SK-N-SH (cell line): Measurements from ENCODE around the gene ASB9.

Experiments
- NFIC ChIP-seq: IDR thresholded peaks from 2 replicates; pipeline ENCODE4 v1.4.0; 2012; ENCODE audit warnings: borderline replicate concordance
- POLR2AphosphoS5 ChIP-seq: IDR thresholded peaks from 2 replicates; pipeline ENCODE4 v1.6.1; 2012; ENCODE audit warnings: low read depth, low read length
- SMC3 ChIP-seq: IDR thresholded peaks from 2 replicates; pipeline ENCODE4 v1.6.1; 2012; ENCODE audit warnings: low read depth, low read length, improper control_type of control experiment
- TF ChIP-seq, protein P1 (sequence below): fragments of 200-600 bp; sonication (generic); IDR thresholded peaks from 2 replicates; pipeline ENCODE4 v1.6.1; 2017; ENCODE audit warnings: antibody characterized with exemption, mild to moderate bottlenecking, moderate library complexity
- TF ChIP-seq, protein P2 (sequence below): IDR thresholded peaks from 2 replicates; pipeline ENCODE4 v1.4.0; 2012; ENCODE audit warnings: low read depth

- TF ChIP-seq, protein P1, sequence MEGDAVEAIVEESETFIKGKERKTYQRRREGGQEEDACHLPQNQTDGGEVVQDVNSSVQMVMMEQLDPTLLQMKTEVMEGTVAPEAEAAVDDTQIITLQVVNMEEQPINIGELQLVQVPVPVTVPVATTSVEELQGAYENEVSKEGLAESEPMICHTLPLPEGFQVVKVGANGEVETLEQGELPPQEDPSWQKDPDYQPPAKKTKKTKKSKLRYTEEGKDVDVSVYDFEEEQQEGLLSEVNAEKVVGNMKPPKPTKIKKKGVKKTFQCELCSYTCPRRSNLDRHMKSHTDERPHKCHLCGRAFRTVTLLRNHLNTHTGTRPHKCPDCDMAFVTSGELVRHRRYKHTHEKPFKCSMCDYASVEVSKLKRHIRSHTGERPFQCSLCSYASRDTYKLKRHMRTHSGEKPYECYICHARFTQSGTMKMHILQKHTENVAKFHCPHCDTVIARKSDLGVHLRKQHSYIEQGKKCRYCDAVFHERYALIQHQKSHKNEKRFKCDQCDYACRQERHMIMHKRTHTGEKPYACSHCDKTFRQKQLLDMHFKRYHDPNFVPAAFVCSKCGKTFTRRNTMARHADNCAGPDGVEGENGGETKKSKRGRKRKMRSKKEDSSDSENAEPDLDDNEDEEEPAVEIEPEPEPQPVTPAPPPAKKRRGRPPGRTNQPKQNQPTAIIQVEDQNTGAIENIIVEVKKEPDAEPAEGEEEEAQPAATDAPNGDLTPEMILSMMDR, result no peak
- TF ChIP-seq, protein P2, sequence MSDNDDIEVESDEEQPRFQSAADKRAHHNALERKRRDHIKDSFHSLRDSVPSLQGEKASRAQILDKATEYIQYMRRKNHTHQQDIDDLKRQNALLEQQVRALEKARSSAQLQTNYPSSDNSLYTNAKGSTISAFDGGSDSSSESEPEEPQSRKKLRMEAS, result no peak
- TF ChIP-seq NFIC (no peak), POLR2AphosphoS5 (no peak), SMC3 (no peak)
Observed at GRCh38 chrX:15274946-15275345, 5.1 kb upstream of the ASB9 start.
